NCI-H146 (cell line): ENCODE data around the gene SLC17A2.

ENCODE experiments used
- DNase-seq: peaks from one replicate; lab custom pipeline; 2025; lab: John Stamatoyannopoulos, UW

Gene SLC17A2

DNA sequence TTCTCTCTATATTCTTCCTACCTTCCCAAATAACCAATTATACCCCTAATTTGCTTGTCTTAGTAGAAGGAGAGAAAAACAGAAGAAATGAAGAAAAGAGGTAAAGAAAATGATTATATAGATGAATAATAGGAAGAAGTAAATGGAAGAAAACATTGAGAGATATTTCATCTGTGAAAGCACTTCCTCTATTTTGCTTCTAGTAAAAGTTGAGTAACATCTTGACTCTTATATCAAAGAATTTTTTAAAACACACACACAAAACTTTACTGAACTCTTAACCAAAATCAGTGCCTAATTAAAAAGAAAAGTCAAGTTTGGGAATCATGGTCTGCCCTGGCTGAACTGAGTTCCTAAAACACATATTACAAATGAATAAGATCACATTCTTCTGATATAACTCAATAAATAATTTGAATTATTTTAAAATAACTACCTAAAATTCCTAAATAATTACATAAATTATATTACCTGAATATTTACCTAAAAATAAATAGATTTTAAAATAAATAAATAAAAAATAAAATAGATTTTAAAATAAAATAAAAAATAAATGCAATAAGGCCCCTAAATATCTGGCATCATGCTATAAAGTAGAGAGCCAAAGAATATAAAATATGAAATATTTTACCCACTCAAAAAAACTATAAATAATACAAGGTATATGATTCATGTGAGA, 8.8 kb downstream of the SLC17A2 start:
- DNase-seq, result no peak

DNA sequence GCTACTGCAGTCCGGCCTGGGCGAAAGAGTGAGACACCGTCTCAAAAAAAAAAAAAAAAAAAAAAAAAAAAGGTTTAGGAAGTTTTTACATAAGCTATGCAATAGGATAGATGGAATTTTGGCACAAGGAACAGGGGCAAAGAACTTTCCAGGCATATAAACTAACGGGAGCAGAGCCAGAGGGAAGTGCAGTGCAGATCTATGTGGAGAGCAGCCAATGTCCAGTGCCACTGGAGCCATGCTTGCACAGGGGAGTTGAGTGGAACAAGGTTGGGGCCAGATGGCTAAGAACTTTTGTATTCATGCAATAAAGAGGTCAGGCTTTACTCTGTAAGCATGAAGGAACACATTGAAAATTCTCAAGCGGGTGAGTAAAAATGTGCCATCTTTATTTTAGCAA, 10.8 kb downstream of the SLC17A2 start:
- DNase-seq, result no peak

- DNase-seq, result no peak
Measured at GRCh38 chr6:25918083-25918683, 12.3 kb downstream of the SLC17A2 start.

GRCh38 chr6:25916789-25917490, 13.6 kb downstream of the SLC17A2 start:
- no peak for DNase-seq

GRCh38 chr6:25916330-25916729, 14.2 kb downstream of the SLC17A2 start:
- no peak for DNase-seq

DNA sequence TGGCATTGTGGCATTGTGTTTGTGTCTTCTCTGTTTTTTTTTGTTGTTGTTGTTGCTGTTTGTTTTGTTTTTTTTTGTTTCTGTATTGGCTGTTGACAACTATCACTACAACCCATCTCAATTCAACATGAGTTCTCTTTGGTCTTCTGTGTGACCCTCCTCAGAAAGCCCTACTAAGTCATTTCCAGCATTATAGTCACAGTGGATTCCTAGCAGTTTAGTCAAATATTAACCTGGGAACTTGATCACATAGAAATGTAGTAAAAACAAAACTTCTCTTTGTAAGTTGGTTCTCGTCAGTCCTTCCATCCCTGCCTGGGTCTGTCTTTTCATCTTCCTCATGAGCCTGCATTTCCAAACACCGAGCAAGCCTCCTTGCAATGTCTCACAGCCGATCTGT, 16.8 kb downstream of the SLC17A2 start:
- DNase-seq, result no peak

DNA sequence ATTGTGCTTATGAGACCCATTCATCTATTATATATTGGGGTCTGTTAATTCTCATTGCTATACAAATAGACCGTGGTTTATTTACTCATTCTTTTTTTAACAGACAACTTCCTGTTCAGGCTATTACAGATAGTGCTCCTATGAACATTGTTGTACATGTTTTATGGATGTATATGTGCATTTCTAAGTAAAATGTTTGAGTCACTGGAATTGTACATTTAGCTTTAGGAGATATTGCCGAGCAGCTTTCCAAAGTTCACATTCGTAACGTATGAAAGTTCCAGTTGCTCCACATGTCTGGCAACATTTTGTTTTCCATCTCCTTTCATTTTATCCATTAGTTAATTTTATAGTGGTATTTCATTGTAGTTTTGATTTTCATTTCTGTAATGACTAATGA, 19.1 kb downstream of the SLC17A2 start:
- DNase-seq, result no peak

- no peak for DNase-seq
Measured at GRCh38 chr6:25907475-25908014, 22.9 kb downstream of the SLC17A2 start.

- no peak for DNase-seq
Measured at GRCh38 chr6:25903467-25904099, 26.9 kb downstream of the SLC17A2 start.

GRCh38 chr6:25902071-25902470, 28.4 kb downstream of the SLC17A2 start:
- no peak for DNase-seq

DNA sequence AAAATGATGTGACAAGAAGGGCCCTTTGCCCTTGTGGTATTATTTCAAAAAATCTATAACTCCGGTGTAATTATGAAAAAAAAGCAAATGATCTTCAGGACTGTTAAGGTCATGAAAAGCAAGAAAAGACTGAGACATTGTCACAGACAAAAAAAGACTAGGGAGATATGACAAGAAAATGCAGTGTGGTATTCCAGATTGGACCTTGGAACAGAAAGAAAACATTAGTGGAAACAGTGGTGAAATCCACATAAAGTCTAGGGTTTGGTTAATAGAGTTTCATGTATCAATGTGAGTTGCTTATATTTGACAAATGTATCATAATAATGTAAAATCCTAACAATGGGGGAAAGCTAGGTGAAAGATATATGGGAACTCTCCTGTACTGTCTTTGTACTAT, 29.6 kb downstream of the SLC17A2 start:
- no peak for DNase-seq

- DNase-seq, result peak; percentile 0
Measured at GRCh38 chr6:25899580-25900408, 30.7 kb downstream of the SLC17A2 start.

DNA sequence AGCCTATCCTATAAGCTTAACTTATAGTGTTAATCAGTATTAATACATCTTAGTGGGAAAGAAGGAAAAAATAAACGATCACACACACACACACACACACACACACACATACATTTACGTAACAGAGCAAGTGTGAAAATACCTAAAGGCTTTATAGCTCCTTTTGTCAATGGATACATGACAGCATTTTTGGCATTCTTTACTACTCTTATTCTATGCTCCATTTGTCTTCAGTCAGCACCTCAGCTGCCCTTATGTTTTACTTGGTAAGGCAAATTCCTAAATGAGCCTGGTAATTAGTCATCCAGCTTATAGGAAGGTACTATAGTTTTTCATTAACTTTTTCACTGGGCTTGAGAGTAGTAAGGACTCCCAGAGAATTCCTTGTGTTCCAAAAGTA, 31.4 kb downstream of the SLC17A2 start:
- no peak for DNase-seq

GRCh38 chr6:25898289-25898977, 32.1 kb downstream of the SLC17A2 start:
- DNase-seq, result no peak

DNA sequence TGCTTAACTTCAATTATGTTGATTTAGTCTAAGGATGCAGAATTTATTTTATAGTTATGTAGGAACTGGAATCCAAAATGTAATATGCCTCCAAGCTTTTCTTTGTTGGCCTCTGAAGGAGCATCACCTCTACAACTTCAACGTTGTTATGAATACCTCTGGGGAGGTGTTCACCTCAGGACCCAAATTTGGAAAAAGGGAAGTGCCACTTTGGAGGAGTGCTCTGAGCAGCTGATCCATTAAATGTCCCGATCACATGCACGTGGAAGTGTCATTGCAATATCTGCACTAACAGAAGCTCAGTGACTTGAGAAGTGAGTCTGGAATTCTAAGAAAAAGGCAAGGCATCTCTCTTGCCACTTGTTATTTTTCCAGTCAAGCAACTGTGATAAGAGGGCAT, 34.2 kb downstream of the SLC17A2 start:
- DNase-seq, result no peak

DNA sequence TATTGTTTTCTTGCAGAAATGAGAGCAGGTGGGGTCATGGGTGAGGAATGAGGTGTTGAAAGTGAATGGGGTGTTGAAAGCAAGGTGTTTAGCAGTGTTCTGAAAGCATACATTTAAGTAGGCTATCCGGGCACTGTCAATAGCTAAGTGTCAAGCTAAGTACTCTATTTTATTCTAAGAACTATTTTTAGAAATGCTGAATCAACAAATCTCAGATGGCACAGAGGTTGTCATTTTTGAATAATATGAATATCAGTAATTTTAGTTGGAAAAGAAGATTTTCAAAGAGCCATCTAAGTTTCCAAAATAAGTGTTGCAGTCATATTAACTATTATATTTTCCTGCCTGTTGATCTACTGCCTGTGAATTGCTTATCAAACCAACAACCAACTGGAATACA, 34.7 kb downstream of the SLC17A2 start:
- no peak for DNase-seq

DNA sequence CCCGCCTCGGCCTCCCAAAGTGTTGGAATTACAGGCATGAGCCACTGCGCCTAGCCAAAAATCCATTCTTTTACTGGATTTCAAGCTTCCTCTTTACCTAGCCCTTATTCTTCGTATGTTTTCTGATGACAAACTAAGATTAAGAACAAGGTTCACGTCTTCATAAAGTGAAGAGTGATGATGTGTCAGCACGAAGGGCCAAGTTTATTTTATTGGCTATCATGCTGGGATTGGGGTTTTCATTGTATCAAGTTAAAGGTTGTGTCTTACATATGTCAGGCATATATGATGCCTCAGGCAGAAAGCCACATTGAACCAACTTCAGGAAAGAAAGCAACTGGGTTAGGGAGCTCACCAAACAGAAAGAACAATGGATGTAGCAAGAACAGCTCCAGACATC, 36.7 kb downstream of the SLC17A2 start:
- DNase-seq, result no peak

GRCh38 chr6:25892877-25893276, 37.6 kb downstream of the SLC17A2 start:
- DNase-seq, result no peak

- peak; percentile 41 for DNase-seq
Measured at GRCh38 chr6:25889877-25890853, 40.3 kb downstream of the SLC17A2 start.

DNA sequence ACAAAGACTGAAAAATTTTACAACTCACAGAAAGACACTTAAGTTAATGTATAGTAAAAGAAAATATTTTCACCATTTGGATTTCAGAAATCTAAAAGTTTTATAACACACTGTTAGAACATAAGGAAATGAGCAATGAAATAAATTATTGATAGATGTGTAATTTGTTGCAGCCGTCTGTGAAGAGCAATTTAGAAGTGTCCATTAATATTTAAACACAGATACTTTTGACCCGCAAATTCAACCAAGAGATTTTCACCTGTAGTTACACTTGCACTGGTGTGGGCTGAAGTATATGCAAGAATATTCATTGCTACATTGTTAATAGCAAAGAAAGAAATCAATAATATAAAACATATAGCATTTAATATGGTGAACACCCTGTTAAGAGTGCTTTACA, 41.9 kb downstream of the SLC17A2 start:
- no peak for DNase-seq
